ENCODE data around the gene SMIM5.

The SMIM5 gene

DNA sequence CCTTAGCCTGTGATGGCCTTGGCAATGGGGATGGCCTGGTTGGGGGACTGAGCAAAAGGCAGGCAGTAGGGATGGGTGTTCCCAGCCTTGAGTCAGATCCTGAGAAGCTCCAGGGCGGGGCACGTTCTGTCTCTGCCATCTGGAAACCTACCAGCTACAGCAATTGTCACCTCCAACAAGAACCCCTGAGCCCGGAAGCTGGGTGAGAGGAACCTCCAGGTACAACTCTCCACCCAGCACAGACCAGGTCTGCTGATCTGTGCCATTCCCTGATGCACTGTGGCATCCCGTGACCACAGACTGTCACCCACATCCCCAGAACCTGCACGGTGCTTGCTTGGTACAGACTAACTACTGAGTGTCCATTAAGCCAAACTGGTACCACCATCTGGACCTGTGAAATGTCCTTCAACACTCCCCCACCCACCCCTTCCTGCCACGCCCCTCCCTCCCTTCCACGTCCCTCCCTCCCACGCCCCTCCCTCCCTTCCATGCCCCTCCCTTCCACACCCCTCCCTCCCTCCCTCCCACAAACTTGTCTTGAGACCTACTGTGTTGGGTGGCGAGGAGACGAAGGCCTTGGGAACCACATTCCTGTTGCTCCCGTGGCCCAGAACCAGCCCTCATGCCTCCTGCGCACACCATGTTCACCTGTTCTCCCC, 29.1 kb upstream of the SMIM5 start:
- in situ Hi-C loops (cut with MboI; ENCODE audit: low sequenced_read_pairs, unreplicated experiment), result no loop called here
- TF ChIP-seq, protein P1, sequence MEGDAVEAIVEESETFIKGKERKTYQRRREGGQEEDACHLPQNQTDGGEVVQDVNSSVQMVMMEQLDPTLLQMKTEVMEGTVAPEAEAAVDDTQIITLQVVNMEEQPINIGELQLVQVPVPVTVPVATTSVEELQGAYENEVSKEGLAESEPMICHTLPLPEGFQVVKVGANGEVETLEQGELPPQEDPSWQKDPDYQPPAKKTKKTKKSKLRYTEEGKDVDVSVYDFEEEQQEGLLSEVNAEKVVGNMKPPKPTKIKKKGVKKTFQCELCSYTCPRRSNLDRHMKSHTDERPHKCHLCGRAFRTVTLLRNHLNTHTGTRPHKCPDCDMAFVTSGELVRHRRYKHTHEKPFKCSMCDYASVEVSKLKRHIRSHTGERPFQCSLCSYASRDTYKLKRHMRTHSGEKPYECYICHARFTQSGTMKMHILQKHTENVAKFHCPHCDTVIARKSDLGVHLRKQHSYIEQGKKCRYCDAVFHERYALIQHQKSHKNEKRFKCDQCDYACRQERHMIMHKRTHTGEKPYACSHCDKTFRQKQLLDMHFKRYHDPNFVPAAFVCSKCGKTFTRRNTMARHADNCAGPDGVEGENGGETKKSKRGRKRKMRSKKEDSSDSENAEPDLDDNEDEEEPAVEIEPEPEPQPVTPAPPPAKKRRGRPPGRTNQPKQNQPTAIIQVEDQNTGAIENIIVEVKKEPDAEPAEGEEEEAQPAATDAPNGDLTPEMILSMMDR (IDR thresholded peaks at IDR 0.05; ENCODE audit: borderline replicate concordance, control extremely low read depth, extremely low read depth, insufficient read depth, missing control alignments), result no peak
- no peak for DNase-seq (ENCODE audit: low spot score)

DNA sequence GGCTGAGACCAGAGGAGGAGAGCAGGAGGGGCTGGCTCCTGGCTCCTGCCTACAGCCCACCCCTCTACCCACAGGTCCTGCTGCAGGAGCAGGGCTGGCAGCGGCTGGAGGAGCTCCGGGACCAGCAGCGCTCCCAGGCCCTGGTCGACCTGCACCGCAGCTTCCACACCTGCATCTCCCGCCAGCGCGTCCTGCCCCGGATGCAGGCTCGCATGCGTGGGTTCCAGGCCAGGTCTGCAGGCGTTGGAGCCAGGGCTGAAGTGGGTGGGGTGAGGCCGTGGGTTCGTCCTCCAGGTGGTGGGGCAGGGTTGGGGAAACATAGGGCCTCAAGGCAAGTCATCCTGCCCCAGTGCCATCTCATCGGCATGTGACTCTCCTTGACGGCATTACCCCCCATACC, 27.4 kb upstream of the SMIM5 start:
- DNase-seq (ENCODE audit: low spot score), result no peak
- in situ Hi-C loops (cut with MboI; ENCODE audit: low sequenced_read_pairs, unreplicated experiment), result no loop called here
- TF ChIP-seq, protein P1 (IDR thresholded peaks at IDR 0.05; ENCODE audit: borderline replicate concordance, control extremely low read depth, extremely low read depth, insufficient read depth, missing control alignments), result no peak

DNA sequence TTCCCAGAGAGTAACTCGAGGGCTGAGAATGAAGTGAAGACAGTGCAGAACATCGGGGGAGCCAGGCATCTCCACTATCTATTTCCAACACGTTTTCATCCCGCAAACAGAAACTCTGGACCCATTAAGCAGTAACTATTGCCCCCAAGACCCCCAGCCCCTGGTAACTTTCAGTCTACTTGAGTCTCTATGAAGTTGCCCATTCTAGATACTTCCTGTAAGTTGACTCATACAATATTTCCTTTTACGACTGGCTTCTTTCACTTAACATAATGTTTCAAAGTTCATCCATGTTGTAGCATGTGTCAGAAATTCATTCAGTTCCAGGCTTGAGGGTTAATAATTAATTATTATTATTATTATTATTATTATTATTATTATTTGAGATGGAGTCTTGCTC, 26.1 kb upstream of the SMIM5 start:
- DNase-seq (ENCODE audit: low spot score), result no peak
- in situ Hi-C loops (cut with MboI; ENCODE audit: low sequenced_read_pairs, unreplicated experiment), result no loop called here

DNA sequence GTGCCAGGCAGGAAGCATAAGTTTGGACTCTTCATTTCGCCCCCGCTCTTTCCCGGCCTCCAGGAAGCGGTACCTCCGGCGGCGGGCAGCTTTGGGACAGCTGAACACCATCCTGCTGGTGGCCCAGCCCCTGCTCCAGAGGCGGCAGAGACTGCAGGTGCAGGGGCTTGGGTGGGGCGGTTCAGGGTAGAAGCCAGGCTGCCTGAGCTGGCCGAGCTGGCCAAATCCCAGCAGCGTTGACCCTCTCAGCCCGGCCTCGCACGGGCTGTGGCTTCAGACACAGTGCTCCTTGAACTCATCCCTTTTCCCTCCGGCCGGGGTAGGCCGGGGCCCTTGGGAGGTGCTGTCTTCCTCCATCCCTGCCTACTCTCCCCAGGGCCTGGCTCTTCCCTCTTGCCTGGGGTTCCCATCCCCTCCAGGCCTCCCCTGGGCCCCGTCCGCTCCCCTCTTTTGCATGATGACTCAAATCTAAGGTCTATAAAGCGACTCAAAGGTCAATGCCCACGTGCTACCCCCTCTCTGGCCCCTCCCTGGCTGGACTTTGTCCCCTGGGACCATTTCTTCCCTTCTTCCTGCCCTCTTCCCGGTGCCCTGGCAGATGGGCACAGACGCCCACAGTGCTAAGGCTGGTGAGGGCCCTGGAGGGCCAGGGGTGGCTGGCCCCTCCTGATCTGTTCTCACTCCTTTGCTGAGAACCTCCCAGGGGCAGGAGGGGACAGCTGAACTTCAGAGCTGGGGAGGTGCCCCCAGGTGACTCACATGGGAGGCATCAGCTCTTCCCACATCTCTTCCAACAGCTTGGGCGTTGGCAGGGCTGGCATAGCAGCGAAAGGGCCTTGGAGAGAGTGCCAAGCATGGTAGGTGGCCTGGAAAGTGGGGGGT, 22.9 kb upstream of the SMIM5 start:
- DNase-seq (ENCODE audit: low spot score), result no peak
- TF ChIP-seq, protein P1 (IDR thresholded peaks at IDR 0.05; ENCODE audit: borderline replicate concordance, control extremely low read depth, extremely low read depth, insufficient read depth, missing control alignments), result no peak
- in situ Hi-C loops (cut with MboI; ENCODE audit: low sequenced_read_pairs, unreplicated experiment), result loop anchor here (10.0 kb wide), 1 partner anchor 134 kb away; no protein-coding TSS in a partner anchor

More for the DNA sequence above, 26.1 kb upstream of the SMIM5 start:
- TF ChIP-seq, protein P1 (IDR thresholded peaks at IDR 0.05; ENCODE audit: borderline replicate concordance, control extremely low read depth, extremely low read depth, insufficient read depth, missing control alignments), result no peak

DNA sequence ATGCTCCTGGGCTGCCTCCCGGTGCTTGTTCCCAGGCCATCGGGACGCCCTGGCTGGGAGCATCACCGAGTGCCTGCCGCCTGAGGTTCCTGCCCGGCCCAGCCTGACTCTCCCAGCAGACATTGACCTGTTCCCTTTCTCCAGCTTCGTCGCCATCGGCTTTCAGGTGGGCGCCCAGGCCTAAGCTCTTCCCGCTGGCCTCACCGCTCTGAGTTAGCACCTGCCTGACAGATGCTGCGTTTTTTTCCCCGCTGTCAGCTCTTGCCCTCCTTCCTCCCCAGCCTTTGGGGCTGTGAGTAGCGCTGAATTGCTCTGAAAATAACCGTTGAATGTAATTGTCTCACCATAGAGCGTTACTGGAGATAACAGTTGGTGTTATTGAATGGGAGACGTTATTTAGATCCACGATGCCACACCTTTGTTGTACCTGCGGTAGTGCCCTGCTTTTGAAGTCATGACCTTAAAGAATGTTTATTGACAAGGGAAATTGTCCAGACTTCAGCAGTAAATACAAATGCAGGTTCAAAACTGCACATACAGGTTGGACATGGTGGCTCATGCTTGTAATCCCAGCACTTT, 21.3 kb upstream of the SMIM5 start:
- in situ Hi-C loops (cut with MboI; ENCODE audit: low sequenced_read_pairs, unreplicated experiment), result loop anchor here (10.0 kb wide), 1 partner anchor 133 kb away; no protein-coding TSS in a partner anchor
- DNase-seq (ENCODE audit: low spot score), result no peak
- TF ChIP-seq, protein P1 (IDR thresholded peaks at IDR 0.05; ENCODE audit: borderline replicate concordance, control extremely low read depth, extremely low read depth, insufficient read depth, missing control alignments), result no peak

DNA sequence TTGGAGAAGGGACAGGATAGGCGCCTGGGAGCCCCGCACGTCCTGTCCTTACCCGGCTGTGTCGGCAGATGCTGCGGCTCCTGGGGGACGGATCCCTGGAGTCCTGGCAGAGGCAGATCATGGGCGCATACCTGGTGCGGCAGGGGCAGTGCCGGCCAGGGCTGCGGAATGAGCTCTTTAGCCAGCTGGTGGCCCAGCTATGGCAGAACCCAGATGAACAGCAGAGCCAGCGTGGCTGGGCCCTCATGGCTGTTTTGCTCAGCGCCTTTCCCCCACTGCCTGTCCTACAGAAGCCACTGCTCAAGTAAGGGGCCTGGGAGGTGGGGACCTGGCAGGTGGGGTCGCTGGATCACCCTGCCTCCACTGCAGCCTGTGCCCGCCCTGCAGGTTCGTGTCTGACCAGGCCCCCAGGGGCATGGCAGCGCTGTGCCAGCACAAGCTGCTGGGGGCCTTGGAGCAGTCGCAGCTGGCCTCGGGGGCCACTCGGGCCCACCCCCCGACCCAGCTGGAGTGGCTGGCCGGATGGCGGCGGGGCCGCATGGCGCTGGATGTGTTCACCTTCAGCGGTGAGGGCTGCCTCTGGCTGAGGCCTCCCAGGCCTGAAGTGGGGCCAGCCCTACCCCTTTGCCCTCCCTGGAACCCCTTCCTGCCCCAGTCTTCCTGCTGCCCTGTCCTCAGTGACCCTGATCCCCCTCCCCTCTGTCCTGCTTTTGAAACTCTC, 20.2 kb upstream of the SMIM5 start:
- no peak for DNase-seq (ENCODE audit: low spot score)
- TF ChIP-seq, protein P1 (IDR thresholded peaks at IDR 0.05; ENCODE audit: borderline replicate concordance, control extremely low read depth, extremely low read depth, insufficient read depth, missing control alignments), result no peak
- in situ Hi-C loops (cut with MboI; ENCODE audit: low sequenced_read_pairs, unreplicated experiment), result loop anchor here (10.0 kb wide), 1 partner anchor 132 kb away; no protein-coding TSS in a partner anchor
